Measurements from ENCODE around the gene UBE2D2. TPM values are rescaled to one million over a fixed set of nuclear protein-coding genes. Genes with fewer than 3 reads are reported as not detected.

Gene UBE2D2
- total RNA-seq, 1 experiment from 2014 or later, result 167 TPM

- Histone ChIP-seq H3K27me3 (ENCODE audit: control insufficient read depth, insufficient read depth, low read length) (no peaks in the 10 kb centered on the region), H3K36me3 (replicated peaks; ENCODE audit: control insufficient read depth, insufficient read depth, low read length) (no peaks in the 10 kb centered on the region; the same call in 1 of the 2 replicates), H3K4me3 (ENCODE audit: insufficient read depth, low read depth, low read length) (no peak overlapping the region)
- DNase-seq, result peak; percentile 91
Observed at GRCh38 chr5:139668064-139668880, 107.1 kb downstream of the UBE2D2 start.

GRCh38 chr5:139668924-139669661 lies 108.0 kb downstream of the UBE2D2 start:
- Histone ChIP-seq H3K36me3 (replicated peaks; ENCODE audit: control insufficient read depth, insufficient read depth, low read length) (no peaks in the 10 kb centered on the region; the same call in 1 of the 2 replicates), H3K4me3 (ENCODE audit: insufficient read depth, low read depth, low read length) (no peak overlapping the region), H3K27me3 (ENCODE audit: control insufficient read depth, insufficient read depth, low read length) (no peaks in the 10 kb centered on the region)
- peak; percentile 67 for DNase-seq

DNA sequence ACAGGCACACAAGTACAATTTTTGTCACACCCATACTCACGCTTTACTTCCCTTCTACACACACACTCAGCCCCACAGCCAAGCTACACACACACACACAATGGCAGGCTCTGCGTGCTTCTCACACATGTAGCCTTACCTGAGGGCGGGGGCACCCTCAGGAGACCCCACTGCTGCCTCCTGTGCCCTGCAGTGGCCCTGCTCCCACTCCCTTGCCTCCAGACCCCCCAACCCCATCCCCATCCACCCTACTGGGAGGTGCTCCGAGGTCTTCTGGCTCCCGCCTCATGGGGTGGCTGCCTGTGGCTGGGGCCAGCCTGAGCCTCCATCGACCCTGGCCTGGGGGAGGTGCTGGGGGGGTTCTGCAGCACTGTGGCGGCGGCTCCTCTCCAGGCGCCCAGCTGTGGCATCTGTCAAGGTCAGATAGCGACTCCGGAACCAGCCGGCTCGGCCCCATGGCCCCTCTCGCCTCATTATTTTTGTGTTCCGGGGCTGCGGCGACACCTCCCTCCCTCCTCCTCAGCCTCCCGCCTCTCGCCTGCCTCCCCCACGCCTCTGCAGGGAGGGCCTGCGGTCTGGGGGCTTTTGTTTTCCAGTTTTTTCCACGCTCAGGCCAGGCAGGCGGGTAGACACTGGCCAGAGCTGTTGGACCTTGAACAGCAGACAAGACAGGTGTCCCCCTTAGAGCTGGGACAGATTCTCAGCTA lies 108.7 kb downstream of the UBE2D2 start:
- peak; percentile 76 for DNase-seq
- H3K36me3 ChIP-seq (replicated peaks; ENCODE audit: control insufficient read depth, insufficient read depth, low read length), result no peaks in the 10 kb centered on the region; the same call in 1 of the 2 replicates
- no peak overlapping the region for H3K4me3 ChIP-seq (ENCODE audit: insufficient read depth, low read depth, low read length)
- no peaks in the 10 kb centered on the region for H3K27me3 ChIP-seq (ENCODE audit: control insufficient read depth, insufficient read depth, low read length)

GRCh38 chr5:139670369-139671095 lies 109.4 kb downstream of the UBE2D2 start:
- peak; percentile 77 for DNase-seq
- Histone ChIP-seq H3K27me3 (ENCODE audit: control insufficient read depth, insufficient read depth, low read length) (no peaks in the 10 kb centered on the region), H3K4me3 (ENCODE audit: insufficient read depth, low read depth, low read length) (no peak overlapping the region), H3K36me3 (replicated peaks; ENCODE audit: control insufficient read depth, insufficient read depth, low read length) (no peaks in the 10 kb centered on the region)

DNA sequence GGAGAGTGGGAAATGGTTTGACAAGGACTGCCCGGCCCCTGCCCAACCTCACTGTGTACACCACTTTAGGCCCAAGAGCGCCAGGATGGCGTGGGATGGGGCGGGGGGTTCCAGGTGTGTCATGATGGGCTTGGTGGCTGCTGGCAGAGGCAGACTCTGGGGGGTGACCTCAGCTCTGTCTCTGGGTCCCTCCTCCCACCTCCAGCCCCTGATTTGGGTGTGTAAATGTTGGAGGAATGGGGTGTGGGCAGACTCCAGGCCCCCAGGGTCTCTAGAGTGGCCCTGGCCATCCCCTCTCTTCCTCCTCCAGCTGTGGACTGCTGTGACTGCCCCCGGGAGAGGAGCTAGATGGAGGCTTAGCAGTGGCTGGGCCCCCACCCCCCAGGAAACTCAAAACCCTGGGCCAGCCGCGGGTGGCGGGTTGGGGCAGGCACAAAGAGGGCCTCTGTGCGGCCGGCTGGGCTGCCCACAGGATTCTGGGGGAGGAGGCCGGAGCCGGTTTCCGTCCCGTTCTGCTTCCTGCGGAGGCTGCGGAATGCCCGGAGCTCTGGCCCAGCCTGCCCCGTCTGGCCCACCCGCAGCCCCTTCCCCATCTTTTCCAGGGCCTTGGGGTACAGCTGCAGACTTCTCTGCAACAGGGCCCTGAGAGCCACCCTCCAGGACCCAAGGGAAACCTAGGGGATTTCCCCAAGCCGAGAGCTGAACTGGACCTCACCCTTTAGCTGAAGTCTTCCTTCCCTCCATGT lies 110.1 kb downstream of the UBE2D2 start:
- no peaks in the 10 kb centered on the region for H3K27me3 ChIP-seq (ENCODE audit: control insufficient read depth, insufficient read depth, low read length)
- DNase-seq, result peak; percentile 88
- H3K36me3 ChIP-seq (replicated peaks; ENCODE audit: control insufficient read depth, insufficient read depth, low read length), result no peaks in the 10 kb centered on the region
- no peak overlapping the region for H3K4me3 ChIP-seq (ENCODE audit: insufficient read depth, low read depth, low read length)

GRCh38 chr5:139675213-139675612 lies 114.1 kb downstream of the UBE2D2 start:
- H3K4me3 ChIP-seq (ENCODE audit: insufficient read depth, low read depth, low read length), result no peak overlapping the region

GRCh38 chr5:139675825-139676224 lies 114.7 kb downstream of the UBE2D2 start:
- no peaks in the 10 kb centered on the region for H3K27me3 ChIP-seq (ENCODE audit: control insufficient read depth, insufficient read depth, low read length)
- DNase-seq, result peak; percentile 60
- H3K4me3 ChIP-seq (ENCODE audit: insufficient read depth, low read depth, low read length), result no peak overlapping the region
- no peaks in the 10 kb centered on the region; the same call in 1 of the 2 replicates for H3K36me3 ChIP-seq (replicated peaks; ENCODE audit: control insufficient read depth, insufficient read depth, low read length)

More at GRCh38 chr5:139675213-139675612, 114.1 kb downstream of the UBE2D2 start:
- H3K36me3 ChIP-seq (replicated peaks; ENCODE audit: control insufficient read depth, insufficient read depth, low read length), result no peaks in the 10 kb centered on the region; the same call in 1 of the 2 replicates
- no peaks in the 10 kb centered on the region for H3K27me3 ChIP-seq (ENCODE audit: control insufficient read depth, insufficient read depth, low read length)
- DNase-seq, result no peak

GRCh38 chr5:139676406-139676805 lies 115.3 kb downstream of the UBE2D2 start:
- Histone ChIP-seq H3K4me3 (ENCODE audit: insufficient read depth, low read depth, low read length) (no peak overlapping the region), H3K36me3 (replicated peaks; ENCODE audit: control insufficient read depth, insufficient read depth, low read length) (peaks cover 1% of the 10 kb centered on the region; the same call in 1 of the 2 replicates), H3K27me3 (ENCODE audit: control insufficient read depth, insufficient read depth, low read length) (no peaks in the 10 kb centered on the region)
- peak; percentile 53 for DNase-seq

DNA sequence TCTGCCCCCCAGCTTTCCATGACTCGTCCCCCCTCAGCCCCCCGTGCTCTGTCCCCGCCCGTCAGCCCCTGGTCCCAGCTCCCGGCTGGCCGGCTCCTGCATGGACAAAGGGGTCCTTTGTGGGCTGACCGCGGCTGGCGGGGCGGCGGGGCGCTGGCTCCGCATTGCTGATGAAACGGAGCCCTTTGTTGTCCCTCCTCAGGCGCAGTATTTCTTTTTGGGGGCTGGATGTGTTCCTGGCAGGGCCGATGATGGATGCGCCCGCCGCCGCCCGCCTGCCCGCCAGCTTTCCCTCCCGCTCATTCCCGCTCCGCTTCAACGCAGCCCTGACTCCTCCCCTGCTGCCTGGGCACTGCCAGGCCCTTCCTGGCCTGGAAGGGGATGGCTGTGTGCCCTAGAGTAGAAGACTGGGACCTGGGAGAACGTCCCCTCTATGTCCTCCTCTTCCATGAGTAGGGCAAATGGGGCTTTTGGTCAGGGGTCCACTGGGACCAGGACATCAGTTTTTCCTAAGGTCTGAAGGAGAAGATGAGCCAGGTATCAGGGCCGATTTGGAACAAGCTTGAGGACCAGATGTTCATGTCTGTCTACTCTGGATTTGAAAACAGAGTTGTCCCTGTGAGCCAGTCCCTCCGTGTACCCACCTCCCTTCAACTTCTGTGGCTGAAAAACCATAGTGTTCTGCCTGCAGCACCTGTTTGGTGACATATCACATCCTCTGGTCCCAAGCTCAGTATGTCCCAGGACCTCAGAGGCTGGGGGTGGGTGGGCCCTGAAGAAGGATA lies 116.0 kb downstream of the UBE2D2 start:
- DNase-seq, result peak; percentile 72
- no peaks in the 10 kb centered on the region for H3K27me3 ChIP-seq (ENCODE audit: control insufficient read depth, insufficient read depth, low read length)
- H3K4me3 ChIP-seq (ENCODE audit: insufficient read depth, low read depth, low read length), result no peak overlapping the region
- peaks cover 4% of the 10 kb centered on the region; the same call in 1 of the 2 replicates for H3K36me3 ChIP-seq (replicated peaks; ENCODE audit: control insufficient read depth, insufficient read depth, low read length)

Other genes with a start within 250 kb of the UBE2D2 start
- gene PAIP2, start 219.5 kb upstream of the UBE2D2 start, total RNA-seq (2014; rRNA removed; shearing (Covaris generic)), result 50.9 and 57.0 TPM in 2 replicates
- gene SLC23A1, start 178.0 kb upstream of the UBE2D2 start, total RNA-seq (2014; rRNA removed; shearing (Covaris generic)), result not detected in 2 replicates
- 0.18 TPM in 1 of 2 replicates, not detected in the other for gene MZB1, start 171.4 kb upstream of the UBE2D2 start, total RNA-seq (2014; rRNA removed; shearing (Covaris generic))
- 1.4 and 1.7 TPM in 2 replicates for gene PROB1, start 166.2 kb upstream of the UBE2D2 start, total RNA-seq (2014; rRNA removed; shearing (Covaris generic))
- 7.7 and 8.6 TPM in 2 replicates for gene SPATA24, start 157.2 kb upstream of the UBE2D2 start, total RNA-seq (2014; rRNA removed; shearing (Covaris generic))
- 6.3 and 9.8 TPM in 2 replicates for gene DNAJC18, start 121.8 kb upstream of the UBE2D2 start, total RNA-seq (2014; rRNA removed; shearing (Covaris generic))
- 4.6 and 6.4 TPM in 2 replicates for gene ECSCR, start 98.6 kb upstream of the UBE2D2 start, total RNA-seq (2014; rRNA removed; shearing (Covaris generic))
- not detected in 2 replicates for gene SMIM33, start 90.3 kb upstream of the UBE2D2 start, total RNA-seq (2014; rRNA removed; shearing (Covaris generic))
- 0.15 and 0.21 TPM in 2 replicates for gene STING1, start 78.6 kb upstream of the UBE2D2 start, total RNA-seq (2014; rRNA removed; shearing (Covaris generic))
- gene CXXC5, start 87.0 kb downstream of the UBE2D2 start, total RNA-seq (2014; rRNA removed; shearing (Covaris generic)), result 150 and 154 TPM in 2 replicates
- 0.10 and 0.33 TPM in 2 replicates for gene PSD2, start 234.5 kb downstream of the UBE2D2 start, total RNA-seq (2014; rRNA removed; shearing (Covaris generic))